ENCODE results near the gene GPN3.
"Not testable (repeated sequence)": the region's sequence is repeated elsewhere in the genome, so short reads cannot be mapped to it uniquely, and the experiment has no call there.

GPN3 gene

GRCh38 chr12:110444455-110444854 lies 23.6 kb downstream of the GPN3 start:
- DNase-seq (ENCODE audit: low read depth), result no peak

DNA sequence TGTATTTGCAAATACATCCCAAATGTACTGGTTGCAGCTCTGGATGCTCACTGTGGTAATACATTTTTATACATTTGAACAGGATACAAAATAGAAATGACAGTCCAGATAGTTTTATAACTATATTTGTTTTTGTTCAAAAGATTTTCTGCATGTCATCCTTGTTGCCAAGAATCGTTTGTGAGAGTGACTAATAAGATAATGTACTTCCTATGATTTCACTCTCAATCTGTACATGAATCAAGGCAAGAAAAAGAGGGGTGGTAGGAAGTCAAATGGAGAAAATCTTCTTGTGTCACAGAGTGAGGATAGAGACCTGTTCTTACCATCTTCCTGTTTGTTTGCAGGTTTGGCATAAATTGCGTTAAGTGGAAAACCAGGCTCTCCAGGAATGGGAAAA lies 31.8 kb downstream of the GPN3 start:
- DNase-seq (ENCODE audit: low read depth), result no peak

DNA sequence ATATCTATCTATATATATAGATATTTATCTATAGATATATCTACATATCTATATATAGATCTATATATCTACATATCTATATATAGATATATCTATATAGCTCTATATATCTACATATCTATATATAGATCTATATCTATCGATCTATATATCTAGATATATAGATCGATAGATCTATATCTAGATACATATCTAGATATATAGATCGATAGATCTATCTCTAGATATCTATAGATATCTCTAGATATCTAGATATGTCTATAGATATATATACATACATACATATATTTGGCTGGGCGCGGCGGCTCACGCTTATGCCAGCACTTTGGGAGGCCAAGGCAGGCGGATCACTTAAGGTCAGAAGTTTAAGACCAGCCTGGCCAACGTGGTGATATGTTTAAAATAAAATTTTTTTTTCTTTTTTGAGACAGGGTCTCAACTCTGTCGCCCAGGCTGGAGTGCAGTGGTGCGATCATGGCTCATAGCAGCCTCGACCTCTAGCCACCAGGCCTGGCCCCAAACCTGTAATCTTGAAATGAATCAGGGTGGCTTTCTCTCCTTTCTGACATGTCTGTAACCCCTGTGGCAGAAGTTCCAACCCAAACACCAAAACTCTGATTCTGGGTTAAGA lies 36.0 kb downstream of the GPN3 start:
- DNase-seq (ENCODE audit: low read depth), result no peak

GRCh38 chr12:110429676-110430075 lies 38.4 kb downstream of the GPN3 start:
- DNase-seq (ENCODE audit: low read depth), result not testable (repeated sequence)

DNA sequence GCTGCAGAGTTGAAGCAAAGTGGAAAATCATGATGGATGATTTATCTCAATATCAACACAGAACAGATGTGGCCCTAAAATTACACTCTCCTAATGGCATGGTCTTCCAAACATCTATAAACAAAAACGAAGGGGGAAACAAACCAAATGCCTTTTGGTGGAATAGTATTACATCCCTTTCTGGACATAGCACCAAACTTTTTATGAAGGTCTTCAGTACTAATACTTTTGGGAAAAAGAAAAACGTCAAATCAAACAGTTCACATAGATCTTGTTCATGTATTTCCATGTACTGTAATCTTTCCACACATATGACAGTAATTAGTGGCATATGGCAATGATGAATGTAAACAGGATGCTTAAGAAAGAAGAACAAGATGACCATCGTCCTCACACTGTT lies 41.7 kb downstream of the GPN3 start:
- no peak for DNase-seq (ENCODE audit: low read depth)

DNA sequence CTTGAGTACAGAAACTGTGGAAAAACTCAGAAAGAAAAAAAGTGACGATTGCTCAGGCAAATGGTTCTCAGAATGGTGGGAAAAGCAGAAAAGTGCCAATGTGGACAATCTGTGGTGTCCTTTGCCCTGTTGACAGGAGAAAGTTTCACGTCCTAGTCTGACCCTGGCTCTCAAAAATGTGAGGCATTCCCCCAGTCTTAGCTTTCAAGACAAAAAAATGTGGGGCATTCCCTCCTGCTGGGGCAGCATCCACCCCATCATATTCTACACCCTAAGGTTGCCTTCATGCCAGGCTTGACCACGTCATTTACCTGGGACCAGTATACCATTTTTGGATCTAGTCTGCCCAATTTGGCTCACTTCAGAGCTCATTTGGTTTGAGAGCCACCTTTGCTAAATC lies 43.8 kb downstream of the GPN3 start:
- no peak for DNase-seq (ENCODE audit: low read depth)

DNA sequence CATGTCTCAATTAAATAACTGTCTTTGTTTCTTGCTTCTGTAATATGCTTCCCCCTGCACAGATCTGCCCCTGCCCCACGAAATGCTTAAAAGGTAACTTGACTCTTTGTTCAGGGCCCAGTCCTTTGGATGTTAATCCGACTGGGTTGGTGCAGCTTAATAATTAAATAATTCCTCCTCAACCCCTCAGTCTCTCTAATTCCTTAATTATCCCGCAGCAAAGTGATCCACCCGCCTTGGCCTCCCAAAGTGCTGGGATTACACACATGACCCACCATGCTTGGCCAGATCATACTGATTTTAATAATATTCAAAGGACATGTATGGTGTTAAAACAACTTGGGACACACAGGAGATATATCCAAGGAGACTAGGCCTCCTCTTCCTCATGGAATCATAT lies 46.4 kb downstream of the GPN3 start:
- DNase-seq (ENCODE audit: low read depth), result no peak

DNA sequence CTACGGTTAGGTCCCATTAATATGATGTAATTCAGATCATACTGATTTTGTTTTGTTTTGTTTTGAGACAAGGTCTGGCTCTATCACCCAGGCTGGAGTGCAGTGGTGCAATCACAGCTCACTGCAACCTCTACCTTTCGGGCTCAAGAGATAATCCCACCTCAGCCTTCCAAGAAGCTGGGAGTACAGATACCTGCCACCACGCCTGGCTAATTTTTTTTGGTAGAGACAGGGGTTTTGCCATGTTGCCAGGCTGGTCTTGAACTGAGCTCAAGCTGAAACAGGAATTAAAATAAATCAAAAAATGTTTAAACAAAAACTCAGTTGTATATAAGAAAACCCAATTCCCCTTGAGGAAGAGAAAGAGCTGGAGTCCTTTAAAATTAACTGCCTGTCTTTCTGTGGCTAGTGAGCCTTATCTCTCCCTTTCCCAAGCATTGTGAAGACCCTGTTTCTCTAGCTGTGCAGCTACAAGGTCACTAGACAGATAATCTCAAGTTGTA lies 46.8 kb downstream of the GPN3 start:
- no peak for DNase-seq (ENCODE audit: low read depth)

DNA sequence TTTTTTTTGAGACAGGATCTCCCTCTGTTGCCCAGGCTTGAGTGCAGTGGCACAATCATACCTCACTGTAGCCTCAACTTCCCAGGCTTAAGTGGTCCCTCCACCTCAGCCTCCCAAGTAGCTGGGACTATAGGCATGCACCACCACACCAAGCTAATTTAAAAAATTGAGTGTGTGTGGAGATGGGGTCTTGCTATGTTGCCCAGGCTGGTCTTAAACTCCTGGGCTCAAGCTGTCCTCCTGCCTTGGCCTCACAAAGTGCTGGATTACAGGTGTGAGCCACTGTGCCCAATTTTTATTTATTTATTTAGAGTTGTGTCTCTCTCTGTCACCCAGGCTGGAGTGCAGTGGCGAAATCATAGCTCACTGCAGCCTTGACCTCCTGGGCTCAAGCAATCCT lies 47.4 kb downstream of the GPN3 start:
- not testable (repeated sequence) for DNase-seq (ENCODE audit: low read depth)

DNA sequence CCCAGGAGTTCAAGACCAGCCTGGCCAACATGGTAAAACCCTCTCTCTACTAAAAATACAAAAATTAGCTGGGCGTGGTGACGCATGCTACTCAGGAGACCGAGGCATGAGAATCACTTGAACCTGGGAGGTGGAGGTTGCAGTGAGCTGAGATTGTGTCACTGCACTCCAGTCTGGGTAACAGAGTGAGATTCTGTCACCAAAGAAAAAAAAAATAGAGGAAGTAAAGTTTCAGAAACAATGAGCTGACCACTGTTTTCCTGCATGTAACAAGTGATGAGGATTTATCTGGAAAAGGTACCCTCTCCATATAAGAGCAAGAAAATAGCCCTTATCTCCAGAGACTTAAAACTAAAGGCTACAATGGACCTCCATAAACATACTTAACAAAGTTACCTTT lies 50.9 kb downstream of the GPN3 start:
- not testable (repeated sequence) for DNase-seq (ENCODE audit: low read depth)

GRCh38 chr12:110410086-110410485 lies 58.0 kb downstream of the GPN3 start:
- DNase-seq (ENCODE audit: low read depth), result not testable (repeated sequence)

DNA sequence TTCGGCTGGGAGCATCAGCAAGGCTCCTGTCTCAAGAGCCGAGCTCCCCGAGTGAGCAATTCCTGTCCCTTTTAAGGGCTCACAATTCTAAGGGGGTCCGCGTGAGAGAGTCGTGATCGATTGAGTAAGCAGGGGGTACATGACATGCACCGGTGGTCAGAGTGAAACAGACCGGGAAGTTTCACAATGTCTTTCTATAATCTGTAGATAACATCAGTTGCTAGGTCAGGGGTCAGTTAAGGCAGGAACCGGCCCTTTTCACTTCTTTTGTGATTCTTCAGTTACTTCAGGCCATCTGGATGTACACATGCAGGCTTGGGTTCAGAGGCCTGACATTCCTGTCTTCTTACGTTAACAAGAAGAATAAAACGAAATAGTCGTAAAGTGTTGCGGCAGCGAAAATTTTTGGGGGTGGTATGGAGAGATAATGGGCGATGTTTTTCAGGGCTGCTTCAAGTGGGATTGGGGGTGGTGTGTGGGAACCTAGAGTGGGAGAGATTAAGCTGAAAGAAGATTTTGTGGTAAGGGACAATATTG lies 62.9 kb downstream of the GPN3 start:
- DNase-seq (ENCODE audit: low read depth), result not testable (repeated sequence)

GRCh38 chr12:110403976-110404682 lies 63.9 kb downstream of the GPN3 start:
- DNase-seq (ENCODE audit: low read depth), result peak; percentile 50

DNA sequence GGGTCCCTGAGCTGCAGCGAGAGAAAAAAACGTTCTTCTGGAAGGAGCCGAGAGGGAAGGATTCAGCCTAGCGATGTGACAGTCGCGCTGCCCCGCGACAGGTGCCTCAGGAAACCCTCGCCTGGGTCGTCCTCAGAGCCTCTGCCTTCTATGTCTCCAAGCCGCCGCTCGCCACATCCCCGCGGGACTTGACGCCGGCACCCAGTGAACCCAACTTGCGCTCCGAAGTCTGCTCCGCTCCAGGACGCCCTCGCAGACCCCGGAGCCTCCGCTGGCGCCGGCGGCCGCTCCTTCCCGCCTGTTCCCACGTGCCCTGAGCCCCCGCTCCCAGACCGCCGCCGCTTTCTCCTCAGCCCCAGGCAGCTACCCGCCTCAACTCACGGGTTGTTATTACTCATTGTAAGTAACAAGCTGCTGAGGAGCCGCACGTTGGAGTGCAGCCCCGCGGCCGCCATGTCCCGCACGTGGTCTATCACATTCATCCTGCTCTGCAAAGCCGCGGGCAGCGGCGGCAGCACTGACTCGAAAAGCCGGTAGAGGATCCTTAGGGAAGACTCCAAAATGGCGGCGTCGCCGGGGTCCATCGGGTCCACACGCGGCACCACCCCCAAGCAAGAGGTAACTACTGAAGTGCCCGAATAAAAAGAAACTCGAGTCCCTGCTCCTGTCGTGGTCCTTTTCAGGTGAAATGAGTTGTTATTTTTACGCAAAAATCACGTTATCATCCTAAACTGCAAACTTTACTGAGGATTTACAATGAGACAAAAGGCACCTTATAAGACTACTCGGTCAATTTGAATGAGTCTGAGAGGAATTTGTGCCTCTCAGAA lies 64.7 kb downstream of the GPN3 start, which contains the start of gene ANAPC7:
Gene ANAPC7, minus strand, starts transcription at position 563 of the 830 bp plus-strand sequence. Its CDS starts 81 bp downstream, at position 482.
- peak; percentile 75 for DNase-seq (ENCODE audit: low read depth)
